Measurements from ENCODE around the gene SGSH. TPM values are rescaled to one million over a fixed set of nuclear protein-coding genes. Genes with fewer than 3 reads are reported as not detected.

The SGSH gene
- total RNA-seq, 5 donors from 2014 or later (not counting 1 experiment from before 2014, with no cell fraction given) = 133 to 197 (median 155) TPM

- no peaks in the 10 kb centered on the region for H3K9me3 Mint-ChIP-seq
- peaks cover 25 to 68% (median 54%) of the 10 kb centered on the region in 3 donors for H3K4me1 Mint-ChIP-seq
- CTCF ChIA-PET = no interaction called here
- no peaks in the 10 kb centered on the region for H3K27me3 Mint-ChIP-seq
- Histone ChIP-seq H3K27me3 (replicated peaks in 1 of 2; ENCODE audit: control insufficient read depth in 2 of 2, extremely low read depth in 1 of 2, insufficient read depth in 2 of 2, low read length in 1 of 2) (no peaks in the 10 kb centered on the region), H3K36me3 (ENCODE audit: control insufficient read depth in 2 of 2, extremely low read depth in 1 of 2, insufficient read depth in 1 of 2, low read length in 1 of 2) (peaks cover 0 to 3% of the 10 kb centered on the region in 2 donors), H3K4me3 (ENCODE audit: control insufficient read depth in 1 of 2, extremely low read depth in 1 of 2, low read length in 1 of 2) (no peak overlapping the region), H3K9me3 (no peaks in the 10 kb centered on the region), H3K27ac (ENCODE audit: low read length) (no peak overlapping the region), H3K4me1 (ENCODE audit: control insufficient read depth in 1 of 2, extremely low read depth in 1 of 2, insufficient read depth in 2 of 2, low read length in 2 of 2) (peaks cover 0 to 50% of the 10 kb centered on the region in 2 experiments)
- DNase-seq (no peak), ATAC-seq (replicated peaks in 1 of 4) (no peak)
- peak overlapping the region; percentile 52 to 55 for H3K27ac Mint-ChIP-seq
- H3K4me3 Mint-ChIP-seq = no peak overlapping the region
- no peaks in the 10 kb centered on the region for H3K36me3 Mint-ChIP-seq
- no CpG with 5 or more reads among the region's 5 CpGs for WGBS (ENCODE audit: insufficient coverage)
- POLR2A ChIA-PET = no interaction called here
These were observed 35.9 kb upstream of the SGSH start for GRCh38 chr17:80256034-80256350.

- Histone ChIP-seq H3K36me3 (ENCODE audit: control insufficient read depth in 2 of 2, extremely low read depth in 1 of 2, insufficient read depth in 1 of 2, low read length in 1 of 2) (peaks cover 0 to 3% of the 10 kb centered on the region in 2 donors), H3K27ac (ENCODE audit: low read length) (peak overlapping the region; percentile 63), H3K9me3 (no peaks in the 10 kb centered on the region), H3K4me1 (ENCODE audit: control insufficient read depth in 1 of 2, extremely low read depth in 1 of 2, insufficient read depth in 2 of 2, low read length in 2 of 2) (peaks cover 0 to 46% of the 10 kb centered on the region in 2 experiments), H3K27me3 (replicated peaks in 1 of 2; ENCODE audit: control insufficient read depth in 2 of 2, extremely low read depth in 1 of 2, insufficient read depth in 2 of 2, low read length in 1 of 2) (no peaks in the 10 kb centered on the region), H3K4me3 (ENCODE audit: control insufficient read depth in 1 of 2, extremely low read depth in 1 of 2, low read length in 1 of 2) (no peak overlapping the region)
- Mint-ChIP-seq H3K36me3 (no peaks in the 10 kb centered on the region), H3K27ac (peak overlapping the region; percentile 91 to 94), H3K4me3 (peak overlapping the region in 2 of 3 donors; percentile 18 to 57), H3K4me1 (peaks cover 22 to 65% (median 51%) of the 10 kb centered on the region in 3 donors), H3K27me3 (no peaks in the 10 kb centered on the region), H3K9me3 (no peaks in the 10 kb centered on the region)
- WGBS (ENCODE audit: insufficient coverage) = 34% methylated on average over 9 of the region's 13 CpGs
- peak in 15 of 35 experiments; percentile 12 to 68 (median 29) for DNase-seq
- ATAC-seq (replicated peaks in 1 of 4) = peak in 3 of 4 experiments; percentile 58 to 71 (median 67)
- CTCF ChIA-PET = interaction anchor here in 1 of 2 donors (0.6 kb wide), 1 partner anchor 51 kb away, joined by 3 read pairs; no protein-coding TSS in a partner anchor
- POLR2A ChIA-PET = interaction anchor here in 1 of 2 donors (0.6 kb wide), 1 partner anchor 101 kb away, joined by 5 read pairs; no protein-coding TSS in a partner anchor
These were observed 34.5 kb upstream of the SGSH start for GRCh38 chr17:80254396-80255251.

- Histone ChIP-seq H3K27me3 (replicated peaks in 1 of 2; ENCODE audit: control insufficient read depth in 2 of 2, extremely low read depth in 1 of 2, insufficient read depth in 2 of 2, low read length in 1 of 2) (no peaks in the 10 kb centered on the region), H3K9me3 (no peaks in the 10 kb centered on the region), H3K36me3 (ENCODE audit: control insufficient read depth in 2 of 2, extremely low read depth in 1 of 2, insufficient read depth in 1 of 2, low read length in 1 of 2) (peaks cover 0 to 3% of the 10 kb centered on the region in 2 donors), H3K4me3 (ENCODE audit: control insufficient read depth in 1 of 2, extremely low read depth in 1 of 2, low read length in 1 of 2) (no peak overlapping the region), H3K27ac (ENCODE audit: low read length) (no peak overlapping the region), H3K4me1 (ENCODE audit: control insufficient read depth in 1 of 2, extremely low read depth in 1 of 2, insufficient read depth in 2 of 2, low read length in 2 of 2) (peaks cover 0 to 38% of the 10 kb centered on the region in 2 experiments)
- H3K9me3 Mint-ChIP-seq = no peaks in the 10 kb centered on the region
- peaks cover 17 to 57% (median 46%) of the 10 kb centered on the region in 3 donors for H3K4me1 Mint-ChIP-seq
- H3K27me3 Mint-ChIP-seq = no peaks in the 10 kb centered on the region
- WGBS (ENCODE audit: insufficient coverage) = 96% methylated on average over 18 of the region's 21 CpGs
- H3K36me3 Mint-ChIP-seq = no peaks in the 10 kb centered on the region
- ChIA-PET POLR2A (no interaction called here), CTCF (interaction anchor here (0.6 to 2.1 kb wide), 4 partner anchors 12 to 152 kb away, joined by 3 to 7 read pairs (median 4); partner anchors contain the start of gene GAA (in 1 of the 2))
- DNase-seq (no peak), ATAC-seq (replicated peaks in 1 of 4) (no peak)
- H3K27ac Mint-ChIP-seq = peak overlapping the region; percentile 91 to 94
- H3K4me3 Mint-ChIP-seq = no peak overlapping the region
These were observed 33.7 kb upstream of the SGSH start for GRCh38 chr17:80253631-80254395.

GRCh38 chr17:80252871-80253270 lies 32.7 kb upstream of the SGSH start:
- H3K4me1 Mint-ChIP-seq = peaks cover 8 to 47% (median 37%) of the 10 kb centered on the region in 3 donors
- ChIA-PET POLR2A (no interaction called here), CTCF (interaction anchor here (0.6 to 2.1 kb wide), 4 partner anchors 13 to 151 kb away, joined by 3 to 7 read pairs (median 4); partner anchors contain the start of gene GAA (in 1 of the 2))
- Histone ChIP-seq H3K4me3 (ENCODE audit: control insufficient read depth in 1 of 2, extremely low read depth in 1 of 2, low read length in 1 of 2) (no peak overlapping the region), H3K4me1 (ENCODE audit: control insufficient read depth in 1 of 2, extremely low read depth in 1 of 2, insufficient read depth in 2 of 2, low read length in 2 of 2) (peaks cover 0 to 33% of the 10 kb centered on the region in 2 experiments), H3K9me3 (no peaks in the 10 kb centered on the region), H3K27ac (ENCODE audit: low read length) (no peak overlapping the region), H3K36me3 (ENCODE audit: control insufficient read depth in 2 of 2, extremely low read depth in 1 of 2, insufficient read depth in 1 of 2, low read length in 1 of 2) (peaks cover 0 to 3% of the 10 kb centered on the region in 2 donors), H3K27me3 (replicated peaks in 1 of 2; ENCODE audit: control insufficient read depth in 2 of 2, extremely low read depth in 1 of 2, insufficient read depth in 2 of 2, low read length in 1 of 2) (no peaks in the 10 kb centered on the region)
- no peak overlapping the region for H3K4me3 Mint-ChIP-seq
- ATAC-seq (replicated peaks in 1 of 4) (peak; percentile 88 to 98 (median 90)), DNase-seq (peak; percentile 72 to 95 (median 83))
- H3K9me3 Mint-ChIP-seq = no peaks in the 10 kb centered on the region
- no peaks in the 10 kb centered on the region for H3K36me3 Mint-ChIP-seq
- peak overlapping the region; percentile 52 to 79 for H3K27ac Mint-ChIP-seq
- WGBS (ENCODE audit: insufficient coverage) = 64% methylated on average over 6 of the region's 13 CpGs
- no peaks in the 10 kb centered on the region for H3K27me3 Mint-ChIP-seq

- Mint-ChIP-seq H3K36me3 (no peaks in the 10 kb centered on the region), H3K27ac (peak overlapping the region; percentile 69 to 79), H3K27me3 (no peaks in the 10 kb centered on the region), H3K4me3 (no peak overlapping the region), H3K9me3 (no peaks in the 10 kb centered on the region), H3K4me1 (peaks cover 8 to 41% (median 36%) of the 10 kb centered on the region in 3 donors)
- WGBS (ENCODE audit: insufficient coverage) = 91% methylated on average over 9 of the region's 11 CpGs
- POLR2A ChIA-PET = no interaction called here
- CTCF ChIA-PET = interaction anchor here (0.6 to 2.1 kb wide), 2 partner anchors 12 to 56 kb away, joined by 3 to 7 read pairs; no protein-coding TSS in a partner anchor
- no peak for ATAC-seq (replicated peaks in 1 of 4)
- no peak for DNase-seq
- Histone ChIP-seq H3K4me1 (ENCODE audit: control insufficient read depth in 1 of 2, extremely low read depth in 1 of 2, insufficient read depth in 2 of 2, low read length in 2 of 2) (peaks cover 0 to 33% of the 10 kb centered on the region in 2 experiments), H3K27me3 (replicated peaks in 1 of 2; ENCODE audit: control insufficient read depth in 2 of 2, extremely low read depth in 1 of 2, insufficient read depth in 2 of 2, low read length in 1 of 2) (no peaks in the 10 kb centered on the region), H3K9me3 (no peaks in the 10 kb centered on the region), H3K27ac (ENCODE audit: low read length) (no peak overlapping the region), H3K4me3 (ENCODE audit: control insufficient read depth in 1 of 2, extremely low read depth in 1 of 2, low read length in 1 of 2) (no peak overlapping the region), H3K36me3 (ENCODE audit: control insufficient read depth in 2 of 2, extremely low read depth in 1 of 2, insufficient read depth in 1 of 2, low read length in 1 of 2) (peaks cover 2 to 3% of the 10 kb centered on the region in 2 donors)
These were observed 31.8 kb upstream of the SGSH start for GRCh38 chr17:80251966-80252365.

All from T-cell (primary cell).